ENCODE measurements around the gene RREB1.

DNA sequence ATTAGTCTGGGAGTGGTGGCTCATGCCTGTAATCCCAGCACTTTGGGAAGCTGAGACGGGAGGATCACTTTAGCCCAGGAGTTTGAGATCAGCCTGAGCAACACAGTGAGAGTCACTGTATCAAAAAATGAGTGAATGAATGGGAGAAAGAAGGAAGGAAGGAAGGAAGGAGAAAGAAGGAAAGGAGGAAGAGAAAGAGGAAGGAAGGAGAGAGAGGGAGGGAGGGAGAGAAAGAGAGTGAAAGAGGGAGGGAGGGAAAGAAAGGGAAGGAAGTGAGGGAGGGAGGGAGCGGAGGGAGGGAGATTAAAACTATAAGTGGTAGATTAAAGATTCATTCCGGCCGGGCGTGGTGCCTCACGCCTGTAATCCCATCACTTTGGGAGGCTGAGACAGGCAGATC is 28.9 kb upstream of the RREB1 start:
- TF ChIP-seq POLR2AphosphoS5 (IDR thresholded peaks at IDR 0.05) (no peak), POLR2A (IDR thresholded peaks at IDR 0.05) (no peak), EP300 (IDR thresholded peaks at IDR 0.05) (no peak)
- TF ChIP-seq, protein P1, sequence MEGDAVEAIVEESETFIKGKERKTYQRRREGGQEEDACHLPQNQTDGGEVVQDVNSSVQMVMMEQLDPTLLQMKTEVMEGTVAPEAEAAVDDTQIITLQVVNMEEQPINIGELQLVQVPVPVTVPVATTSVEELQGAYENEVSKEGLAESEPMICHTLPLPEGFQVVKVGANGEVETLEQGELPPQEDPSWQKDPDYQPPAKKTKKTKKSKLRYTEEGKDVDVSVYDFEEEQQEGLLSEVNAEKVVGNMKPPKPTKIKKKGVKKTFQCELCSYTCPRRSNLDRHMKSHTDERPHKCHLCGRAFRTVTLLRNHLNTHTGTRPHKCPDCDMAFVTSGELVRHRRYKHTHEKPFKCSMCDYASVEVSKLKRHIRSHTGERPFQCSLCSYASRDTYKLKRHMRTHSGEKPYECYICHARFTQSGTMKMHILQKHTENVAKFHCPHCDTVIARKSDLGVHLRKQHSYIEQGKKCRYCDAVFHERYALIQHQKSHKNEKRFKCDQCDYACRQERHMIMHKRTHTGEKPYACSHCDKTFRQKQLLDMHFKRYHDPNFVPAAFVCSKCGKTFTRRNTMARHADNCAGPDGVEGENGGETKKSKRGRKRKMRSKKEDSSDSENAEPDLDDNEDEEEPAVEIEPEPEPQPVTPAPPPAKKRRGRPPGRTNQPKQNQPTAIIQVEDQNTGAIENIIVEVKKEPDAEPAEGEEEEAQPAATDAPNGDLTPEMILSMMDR (IDR thresholded peaks at IDR 0.05): no peak

Data from upper lobe of left lung (tissue), 4 donors.